ENCODE measurements around the gene ADAM11.

DNA sequence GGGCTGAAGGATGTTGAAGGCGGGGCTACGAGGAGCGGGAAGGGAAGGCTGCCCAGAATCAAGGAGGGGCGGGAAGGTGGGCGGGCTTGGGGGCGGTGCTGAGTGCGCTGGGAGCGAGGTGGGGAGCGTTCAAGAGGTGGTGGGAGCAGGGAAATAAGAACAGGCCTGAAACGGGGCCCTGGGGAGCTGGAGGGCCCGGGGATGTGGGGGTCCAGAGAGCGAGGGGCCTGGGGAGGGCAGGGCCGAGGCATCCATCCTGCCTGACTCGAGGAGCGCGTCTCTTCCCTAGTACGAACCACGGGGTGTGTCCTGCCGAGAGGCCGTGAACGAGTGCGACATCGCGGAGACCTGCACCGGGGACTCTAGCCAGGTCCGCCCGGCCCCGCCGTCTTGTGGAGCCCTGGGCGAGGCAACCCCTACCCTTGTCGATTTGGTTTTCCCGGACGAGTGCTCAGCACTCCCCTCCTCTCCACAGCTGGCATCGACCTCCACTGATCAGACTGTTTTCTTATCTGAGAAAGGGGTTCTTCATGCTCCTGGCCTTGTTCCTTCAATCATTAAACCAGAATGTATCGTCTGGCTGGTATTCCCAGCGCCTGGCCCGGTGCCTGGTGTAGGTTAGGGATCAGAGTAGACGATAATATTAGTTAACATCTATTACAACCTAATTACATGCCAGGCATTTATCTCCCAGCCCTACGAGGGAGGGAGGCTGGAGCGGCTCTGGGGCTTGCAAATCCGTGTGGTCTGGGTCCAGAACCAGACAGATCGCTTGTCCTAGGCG, 17.2 kb downstream of the ADAM11 start:
- TF ChIP-seq, protein P1, sequence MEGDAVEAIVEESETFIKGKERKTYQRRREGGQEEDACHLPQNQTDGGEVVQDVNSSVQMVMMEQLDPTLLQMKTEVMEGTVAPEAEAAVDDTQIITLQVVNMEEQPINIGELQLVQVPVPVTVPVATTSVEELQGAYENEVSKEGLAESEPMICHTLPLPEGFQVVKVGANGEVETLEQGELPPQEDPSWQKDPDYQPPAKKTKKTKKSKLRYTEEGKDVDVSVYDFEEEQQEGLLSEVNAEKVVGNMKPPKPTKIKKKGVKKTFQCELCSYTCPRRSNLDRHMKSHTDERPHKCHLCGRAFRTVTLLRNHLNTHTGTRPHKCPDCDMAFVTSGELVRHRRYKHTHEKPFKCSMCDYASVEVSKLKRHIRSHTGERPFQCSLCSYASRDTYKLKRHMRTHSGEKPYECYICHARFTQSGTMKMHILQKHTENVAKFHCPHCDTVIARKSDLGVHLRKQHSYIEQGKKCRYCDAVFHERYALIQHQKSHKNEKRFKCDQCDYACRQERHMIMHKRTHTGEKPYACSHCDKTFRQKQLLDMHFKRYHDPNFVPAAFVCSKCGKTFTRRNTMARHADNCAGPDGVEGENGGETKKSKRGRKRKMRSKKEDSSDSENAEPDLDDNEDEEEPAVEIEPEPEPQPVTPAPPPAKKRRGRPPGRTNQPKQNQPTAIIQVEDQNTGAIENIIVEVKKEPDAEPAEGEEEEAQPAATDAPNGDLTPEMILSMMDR (conservative IDR thresholded peaks at IDR 0.05), result no peak
- no peak for TF ChIP-seq EZH2 (IDR thresholded peaks at IDR 0.05; ENCODE audit: low read depth)

Measured in PC-9 (cell line).